PFSK-1 (cell line): Measurements from ENCODE around the gene RALB.

Experiments
- FOXP2 ChIP-seq: optimal IDR thresholded peaks from 2 replicates; pipeline ENCODE3; 2011; ENCODE audit warnings: borderline replicate concordance, control low read depth, inconsistent platforms; ENCODE audit not compliant: insufficient read depth; ENCODE audit errors: extremely low read length, extremely low read depth
- POLR2AphosphoS5 ChIP-seq: IDR thresholded peaks from 2 replicates; pipeline ENCODE4 v1.6.1; 2012; ENCODE audit warnings: low read depth, mild to moderate bottlenecking, control low read depth, low read length, moderate library complexity
- SIN3A ChIP-seq: IDR thresholded peaks from 2 replicates; pipeline ENCODE4 v1.6.1; 2012; ENCODE audit warnings: mild to moderate bottlenecking, low read length, moderate library complexity, borderline replicate concordance; ENCODE audit not compliant: insufficient read depth
- TAF1 ChIP-seq: IDR thresholded peaks from 2 replicates; pipeline ENCODE4 v1.6.1; 2012; ENCODE audit warnings: low read length, control low read depth, borderline replicate concordance; ENCODE audit not compliant: insufficient read depth
- TF ChIP-seq, protein P1 (sequence below), 2 experiments: IDR thresholded peaks; 2 replicates each; pipeline versions ENCODE4 v1.6.1 to v1.8.0; 2011 to 2012; ENCODE audit warnings: low read depth in 2 of 2, low read length in 2 of 2, control low read depth in 1 of 2, inconsistent platforms in 1 of 2, mild to moderate bottlenecking in 1 of 2, moderate library complexity in 1 of 2; ENCODE audit not compliant: insufficient read depth in 1 of 2

RALB gene

DNA sequence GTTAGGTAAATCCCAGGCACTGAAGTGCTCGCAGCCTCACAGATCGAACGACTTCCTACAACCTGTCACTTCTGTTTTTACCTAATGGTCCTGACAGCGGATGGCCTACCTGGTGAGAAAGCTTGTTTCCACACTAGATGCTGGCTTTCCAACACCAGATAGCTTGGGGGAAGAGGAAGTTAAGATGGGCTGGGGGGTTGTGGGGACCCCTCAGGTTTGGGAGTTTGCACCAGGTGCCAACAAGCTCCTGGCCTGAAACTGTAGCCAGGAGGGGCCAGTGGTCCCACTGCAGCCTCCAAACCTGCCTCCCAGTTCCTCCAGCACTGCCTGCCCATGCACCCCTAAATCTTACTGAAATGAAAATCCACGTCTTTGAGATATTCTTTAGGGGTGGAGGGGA lies 33.4 kb upstream of the RALB start:
- TF ChIP-seq FOXP2 (no peak), POLR2AphosphoS5 (no peak), TAF1 (no peak), SIN3A (no peak)
- TF ChIP-seq, protein P1, sequence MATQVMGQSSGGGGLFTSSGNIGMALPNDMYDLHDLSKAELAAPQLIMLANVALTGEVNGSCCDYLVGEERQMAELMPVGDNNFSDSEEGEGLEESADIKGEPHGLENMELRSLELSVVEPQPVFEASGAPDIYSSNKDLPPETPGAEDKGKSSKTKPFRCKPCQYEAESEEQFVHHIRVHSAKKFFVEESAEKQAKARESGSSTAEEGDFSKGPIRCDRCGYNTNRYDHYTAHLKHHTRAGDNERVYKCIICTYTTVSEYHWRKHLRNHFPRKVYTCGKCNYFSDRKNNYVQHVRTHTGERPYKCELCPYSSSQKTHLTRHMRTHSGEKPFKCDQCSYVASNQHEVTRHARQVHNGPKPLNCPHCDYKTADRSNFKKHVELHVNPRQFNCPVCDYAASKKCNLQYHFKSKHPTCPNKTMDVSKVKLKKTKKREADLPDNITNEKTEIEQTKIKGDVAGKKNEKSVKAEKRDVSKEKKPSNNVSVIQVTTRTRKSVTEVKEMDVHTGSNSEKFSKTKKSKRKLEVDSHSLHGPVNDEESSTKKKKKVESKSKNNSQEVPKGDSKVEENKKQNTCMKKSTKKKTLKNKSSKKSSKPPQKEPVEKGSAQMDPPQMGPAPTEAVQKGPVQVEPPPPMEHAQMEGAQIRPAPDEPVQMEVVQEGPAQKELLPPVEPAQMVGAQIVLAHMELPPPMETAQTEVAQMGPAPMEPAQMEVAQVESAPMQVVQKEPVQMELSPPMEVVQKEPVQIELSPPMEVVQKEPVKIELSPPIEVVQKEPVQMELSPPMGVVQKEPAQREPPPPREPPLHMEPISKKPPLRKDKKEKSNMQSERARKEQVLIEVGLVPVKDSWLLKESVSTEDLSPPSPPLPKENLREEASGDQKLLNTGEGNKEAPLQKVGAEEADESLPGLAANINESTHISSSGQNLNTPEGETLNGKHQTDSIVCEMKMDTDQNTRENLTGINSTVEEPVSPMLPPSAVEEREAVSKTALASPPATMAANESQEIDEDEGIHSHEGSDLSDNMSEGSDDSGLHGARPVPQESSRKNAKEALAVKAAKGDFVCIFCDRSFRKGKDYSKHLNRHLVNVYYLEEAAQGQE (IDR thresholded peaks at IDR 0.05; ENCODE audit: insufficient read depth in 1 of 2, low read depth in 2 of 2, low read length in 2 of 2), result no peak

DNA sequence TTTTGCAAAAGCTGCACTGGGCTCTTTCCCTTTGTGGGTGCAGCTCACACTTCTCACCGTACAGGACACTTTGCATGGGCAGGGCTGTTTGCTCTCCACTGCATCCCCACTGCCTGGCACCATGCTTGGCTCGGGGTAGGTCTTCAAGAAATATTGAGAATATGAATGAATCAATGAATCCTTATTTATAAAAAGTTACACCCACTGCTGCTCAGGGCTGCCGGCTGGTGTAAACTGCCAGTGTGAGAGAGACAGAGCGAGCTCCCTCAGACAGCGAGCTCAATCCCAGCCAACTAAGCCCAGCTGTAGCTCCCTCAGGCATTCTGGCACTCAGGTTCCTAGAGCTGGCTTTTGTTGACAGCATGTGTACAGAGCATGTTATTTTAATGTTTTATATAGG lies 32.9 kb upstream of the RALB start:
- TF ChIP-seq TAF1 (no peak), FOXP2 (no peak), SIN3A (no peak), POLR2AphosphoS5 (no peak)
- TF ChIP-seq, protein P1 (IDR thresholded peaks at IDR 0.05; ENCODE audit: insufficient read depth in 1 of 2, low read depth in 2 of 2, low read length in 2 of 2), result no peak

DNA sequence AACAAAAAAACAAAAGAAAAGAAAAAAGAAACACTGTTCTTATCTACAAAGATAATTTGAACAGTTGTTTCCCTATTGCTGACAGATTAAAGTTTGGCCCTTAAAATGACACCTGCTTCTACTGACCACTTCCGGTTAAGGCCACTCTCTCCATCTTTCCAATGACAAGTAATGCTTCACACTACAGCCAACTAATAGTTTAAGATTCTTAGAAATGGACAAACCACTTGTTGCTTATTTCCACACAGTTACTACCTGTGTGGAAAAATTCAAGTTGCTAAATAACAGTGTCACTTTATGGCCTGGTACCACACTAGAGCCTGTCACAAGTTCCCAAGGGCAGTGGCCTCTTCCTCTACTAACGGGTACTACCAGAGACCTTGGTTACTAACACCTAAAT lies 31.9 kb upstream of the RALB start:
- TF ChIP-seq, protein P1 (IDR thresholded peaks at IDR 0.05; ENCODE audit: insufficient read depth in 1 of 2, low read depth in 2 of 2, low read length in 2 of 2), result no peak
- no peak for TF ChIP-seq FOXP2
- no peak for TF ChIP-seq TAF1
- no peak for TF ChIP-seq SIN3A
- TF ChIP-seq POLR2AphosphoS5, result no peak

GRCh38 chr2:120221616-120222015 lies 31.0 kb upstream of the RALB start:
- no peak for TF ChIP-seq FOXP2
- TF ChIP-seq, protein P1 (IDR thresholded peaks at IDR 0.05; ENCODE audit: insufficient read depth in 1 of 2, low read depth in 2 of 2, low read length in 2 of 2), result no peak
- no peak for TF ChIP-seq POLR2AphosphoS5
- no peak for TF ChIP-seq TAF1
- TF ChIP-seq SIN3A, result no peak
